ENCODE measurements around the gene IFT20.
A peak's percentile ranks its signal among the peaks of the same experiment; 100 is the strongest.
"Not testable (repeated sequence)": the region's sequence is repeated elsewhere in the genome, so short reads cannot be mapped to it uniquely, and the experiment has no call there.

IFT20 gene

DNA sequence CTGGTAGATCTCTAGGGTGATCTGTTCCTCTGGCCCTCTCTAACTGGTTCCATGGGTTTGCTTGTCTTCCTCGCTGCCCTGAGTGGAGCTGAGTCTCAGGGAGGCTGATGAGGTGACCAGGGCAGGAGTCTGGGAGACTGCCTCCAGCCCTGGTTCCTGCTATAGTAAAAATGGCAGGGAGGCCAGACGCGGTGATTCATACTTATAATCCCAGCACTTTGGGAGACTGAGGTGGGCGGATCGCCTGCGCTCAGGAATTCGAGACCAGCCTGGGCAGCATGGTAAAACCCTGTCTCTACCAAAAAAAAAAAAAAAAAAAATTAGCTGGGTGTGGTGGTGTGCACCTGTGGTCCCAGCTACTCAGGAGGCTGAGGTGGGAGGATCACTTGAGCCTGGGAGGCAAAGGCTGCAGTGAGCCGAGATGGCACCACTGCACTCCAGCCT, 3.5 kb upstream of the IFT20 start:
- H3K4me3 ChIP-seq (ENCODE audit: low read depth, low read length); DNase-seq (ENCODE audit: low read depth): not testable (repeated sequence)

DNA sequence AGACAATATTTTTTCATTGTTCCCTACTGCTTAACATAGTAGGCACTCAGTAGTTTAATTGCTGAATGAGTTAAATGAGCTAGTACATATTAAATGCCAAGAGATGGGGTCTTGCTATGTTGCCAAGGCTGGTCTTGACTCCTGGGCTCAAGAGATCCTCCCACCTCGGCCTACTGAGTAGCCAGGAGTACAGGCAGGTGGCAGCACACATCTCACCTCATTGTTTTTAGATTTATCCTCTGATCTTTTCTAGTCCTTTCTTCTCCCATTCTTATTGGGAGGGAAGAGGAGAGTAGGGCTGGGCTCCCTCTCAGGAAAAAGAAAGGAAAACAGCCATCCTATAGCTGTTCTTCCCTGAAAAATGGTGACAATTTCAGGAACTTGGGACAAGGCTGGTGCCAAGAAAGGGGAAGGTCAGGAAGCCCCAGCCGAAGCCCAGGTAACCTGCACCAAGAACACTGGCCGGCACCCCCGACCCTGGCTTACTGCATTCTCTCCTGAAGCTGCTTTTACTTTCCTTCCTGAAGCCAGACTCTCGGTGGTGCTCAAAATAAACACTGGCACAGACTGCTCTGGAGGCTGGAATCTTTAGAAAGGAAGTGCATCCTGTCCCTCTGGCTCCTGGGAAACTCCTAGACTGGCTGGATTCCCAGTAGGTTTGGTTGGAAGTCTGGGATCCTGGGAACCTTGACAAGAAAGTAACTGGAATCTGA, 2.9 kb upstream of the IFT20 start:
- DNase-seq (ENCODE audit: low read depth): no peak
- H3K4me3 ChIP-seq (ENCODE audit: low read depth, low read length): no peak overlapping the region

- peak; percentile 60 for DNase-seq (ENCODE audit: low read depth)
- peak overlapping the region; percentile 96 for H3K4me3 ChIP-seq (ENCODE audit: low read depth, low read length)
These were observed 943 bp upstream of the IFT20 start for GRCh38 chr17:28335959-28336871.

- peak; percentile 41 for DNase-seq (ENCODE audit: low read depth)
- peak overlapping the region; percentile 96 for H3K4me3 ChIP-seq (ENCODE audit: low read depth, low read length)
These were observed 539 bp downstream of the IFT20 start for GRCh38 chr17:28334666-28335200.

GRCh38 chr17:28334171-28334570, 1.1 kb downstream of the IFT20 start:
- no peak for DNase-seq (ENCODE audit: low read depth)
- H3K4me3 ChIP-seq (ENCODE audit: low read depth, low read length): peak overlapping the region; percentile 96

DNA sequence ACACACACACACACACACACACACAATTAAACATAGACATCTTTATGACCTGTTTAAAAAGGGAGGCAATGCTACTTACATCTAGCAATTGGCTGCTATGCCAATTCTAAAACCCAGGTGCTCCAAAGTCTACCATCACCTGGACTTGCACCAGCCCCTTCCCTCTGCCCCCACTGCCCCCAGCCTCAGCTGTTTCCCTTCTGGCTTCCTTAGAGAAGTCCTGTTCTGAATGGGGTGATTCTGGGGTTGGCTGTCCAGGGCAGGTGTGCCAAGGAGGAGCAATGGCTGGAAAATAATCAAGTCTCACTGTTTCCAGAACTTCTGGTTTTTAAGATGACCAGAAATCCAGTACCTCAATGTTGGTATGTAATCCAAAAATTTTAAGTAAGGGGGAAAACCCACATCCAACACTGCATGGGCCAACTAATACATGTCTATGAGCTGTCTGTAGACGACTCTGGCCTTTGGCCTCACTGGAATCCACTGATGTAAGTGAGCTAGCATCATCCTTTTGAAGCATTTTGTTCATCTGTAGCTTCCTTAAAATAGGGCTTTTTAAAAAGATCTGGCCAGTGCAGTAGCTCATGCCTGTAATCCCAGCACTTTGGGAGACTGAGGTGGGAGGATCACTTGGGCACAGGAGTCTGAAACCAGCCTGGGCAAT, 2.1 kb downstream of the IFT20 start:
- H3K4me3 ChIP-seq (ENCODE audit: low read depth, low read length): no peak overlapping the region
- DNase-seq (ENCODE audit: low read depth): no peak

GRCh38 chr17:28331891-28332420, 3.3 kb downstream of the IFT20 start:
- H3K4me3 ChIP-seq (ENCODE audit: low read depth, low read length): no peak overlapping the region
- no peak for DNase-seq (ENCODE audit: low read depth)

DNA sequence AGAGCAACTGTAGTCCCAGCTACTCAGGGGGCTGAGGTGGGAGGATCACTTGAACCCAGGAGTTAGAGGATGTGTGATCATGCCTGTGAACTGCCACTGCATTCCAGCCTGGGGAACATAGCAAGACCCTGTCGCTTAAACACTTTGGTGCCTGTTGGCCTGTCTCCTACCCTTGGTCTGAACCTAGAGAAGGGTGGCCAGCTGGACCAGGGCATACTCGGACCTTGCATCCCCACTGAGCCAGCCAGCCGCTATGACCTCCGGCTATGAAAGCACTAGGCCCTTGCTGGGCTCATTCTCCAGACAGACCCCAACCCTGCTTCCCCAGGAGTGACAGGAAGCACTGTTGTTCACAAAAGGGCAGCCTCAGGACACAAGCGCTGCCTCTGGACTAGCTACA, 4.6 kb downstream of the IFT20 start:
- DNase-seq (ENCODE audit: low read depth): no peak
- H3K4me3 ChIP-seq (ENCODE audit: low read depth, low read length): no peak overlapping the region

DNA sequence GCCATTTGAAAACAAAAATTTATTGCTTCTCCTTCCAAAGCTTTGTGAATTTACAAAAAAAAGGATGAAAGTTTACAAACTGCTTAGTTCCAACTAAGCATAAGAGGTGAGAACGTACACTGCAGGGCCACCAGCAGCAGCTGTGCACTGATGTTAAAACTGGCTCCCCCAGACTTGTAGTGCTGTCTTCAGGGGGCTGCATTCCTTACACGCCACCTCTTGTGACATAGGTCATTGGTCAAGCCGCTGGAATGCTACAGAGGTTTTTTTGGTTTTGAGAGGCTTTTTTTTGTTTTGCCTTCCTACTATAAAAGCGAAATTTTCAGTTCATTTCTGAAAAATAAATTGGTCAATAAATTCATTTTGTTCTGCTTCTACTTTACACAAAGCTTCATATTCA, 6.9 kb downstream of the IFT20 start:
- H3K4me3 ChIP-seq (ENCODE audit: low read depth, low read length): no peak overlapping the region
- DNase-seq (ENCODE audit: low read depth): no peak

DNA sequence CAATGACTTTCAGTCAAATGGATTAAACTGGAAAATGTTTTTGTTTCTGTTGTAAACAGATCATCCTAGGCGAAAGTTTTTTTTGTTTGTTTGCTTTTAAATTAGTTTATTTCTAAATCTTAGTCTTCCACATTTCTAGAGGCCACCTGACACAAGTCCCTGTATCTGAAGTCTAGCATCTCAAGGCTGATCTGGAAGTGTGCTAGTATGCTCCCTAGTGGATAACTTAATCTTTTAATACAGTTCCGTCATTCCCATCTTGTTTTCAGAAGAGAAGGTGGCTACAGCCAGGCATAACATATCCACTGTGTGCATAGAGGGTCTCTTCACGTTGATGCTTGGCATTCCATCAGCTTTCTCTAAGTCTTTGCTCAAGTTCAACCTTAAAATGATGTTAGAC, 7.6 kb downstream of the IFT20 start:
- no peak for DNase-seq (ENCODE audit: low read depth)

GRCh38 chr17:28327031-28327607, 8.2 kb downstream of the IFT20 start:
- no peak overlapping the region for H3K4me3 ChIP-seq (ENCODE audit: low read depth, low read length)
- DNase-seq (ENCODE audit: low read depth): no peak

More for the DNA sequence above, 7.6 kb downstream of the IFT20 start:
- H3K4me3 ChIP-seq (ENCODE audit: low read depth, low read length): no peak overlapping the region

DNA sequence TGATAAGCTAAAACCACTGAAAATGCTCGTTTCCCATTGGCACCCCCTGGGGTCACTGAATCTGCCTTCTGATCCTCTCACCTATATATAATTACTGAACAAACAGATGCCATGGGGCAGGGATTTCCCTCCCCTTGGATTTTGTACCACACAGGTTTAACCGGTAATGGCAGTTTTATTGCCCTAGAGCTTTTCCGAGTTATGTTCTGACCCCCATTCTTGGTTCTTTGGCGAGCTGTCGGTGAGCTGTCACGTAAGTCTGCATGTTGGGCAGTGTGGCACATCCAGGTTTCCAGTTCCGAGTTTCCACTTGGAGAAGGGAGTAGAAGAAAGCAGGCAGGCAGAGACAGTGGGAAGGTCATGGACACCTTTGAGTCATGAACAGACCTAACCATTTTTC, 9.2 kb downstream of the IFT20 start:
- DNase-seq (ENCODE audit: low read depth): no peak
- no peak overlapping the region for H3K4me3 ChIP-seq (ENCODE audit: low read depth, low read length)

GRCh38 chr17:28325211-28325610, 10.1 kb downstream of the IFT20 start:
- DNase-seq (ENCODE audit: low read depth): no peak
- no peak overlapping the region for H3K4me3 ChIP-seq (ENCODE audit: low read depth, low read length)

DNA sequence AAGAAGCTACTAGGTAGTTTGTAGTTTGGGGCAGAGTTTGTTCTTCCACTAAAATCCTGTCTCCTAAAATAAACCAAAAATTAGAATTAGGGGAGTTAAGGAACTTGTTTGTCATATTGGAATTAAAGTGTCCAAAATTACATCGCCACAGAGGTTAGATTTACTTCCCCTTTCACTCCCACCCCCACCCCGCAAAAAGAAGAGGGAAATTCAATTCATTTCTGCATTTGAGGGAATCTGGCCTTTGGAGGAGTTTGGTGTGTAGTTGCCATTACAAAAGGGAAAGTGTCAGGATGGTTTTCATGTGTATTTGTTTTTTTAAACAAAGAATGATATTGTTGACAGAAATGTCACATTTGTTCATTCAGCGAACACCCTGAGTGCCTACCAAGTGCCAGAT, 10.5 kb downstream of the IFT20 start:
- DNase-seq (ENCODE audit: low read depth): no peak
- no peak overlapping the region for H3K4me3 ChIP-seq (ENCODE audit: low read depth, low read length)

DNA sequence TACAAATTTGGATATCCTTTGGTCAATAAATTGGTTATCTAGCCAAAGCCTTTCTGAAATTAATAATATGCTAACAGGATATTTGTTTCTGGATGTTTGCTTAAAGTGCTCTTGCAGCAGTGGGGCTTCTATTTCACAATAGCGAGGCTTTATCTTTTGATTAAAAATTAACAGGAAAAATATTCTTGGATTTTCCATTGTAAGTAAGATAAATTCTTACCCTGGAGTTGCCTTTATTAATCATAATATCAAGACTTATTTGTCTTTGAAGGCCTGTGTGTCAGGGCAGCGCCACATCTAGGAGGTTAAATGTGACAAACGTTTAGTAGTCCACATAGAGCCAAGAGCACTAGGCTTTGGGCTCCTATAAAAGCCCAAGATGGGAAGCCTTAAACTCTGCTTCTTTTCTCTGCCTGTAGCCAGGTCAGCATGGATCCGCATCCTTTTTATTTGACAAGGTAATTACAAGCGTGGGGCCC, 11.0 kb downstream of the IFT20 start:
- no peak overlapping the region for H3K4me3 ChIP-seq (ENCODE audit: low read depth, low read length)
- DNase-seq (ENCODE audit: low read depth): no peak

- peak overlapping the region; percentile 72 for H3K4me3 ChIP-seq (ENCODE audit: low read depth, low read length)
These were observed 14.8 kb downstream of the IFT20 start for GRCh38 chr17:28320215-28321061.

GRCh38 chr17:28319598-28319935, 15.7 kb downstream of the IFT20 start:
- DNase-seq (ENCODE audit: low read depth): no peak
- peak overlapping the region; percentile 72 for H3K4me3 ChIP-seq (ENCODE audit: low read depth, low read length)

More at GRCh38 chr17:28320215-28321061, 14.8 kb downstream of the IFT20 start:
- DNase-seq (ENCODE audit: low read depth): no peak
